ENCODE measurements around the gene GDF10. TPM values are rescaled to one million over a fixed set of nuclear protein-coding genes. Genes with fewer than 3 reads are reported as not detected.
A peak's percentile ranks its signal among the peaks of the same experiment; 100 is the strongest.

GDF10 gene
- total RNA-seq, 1 experiment from 2014 or later: not detected

DNA sequence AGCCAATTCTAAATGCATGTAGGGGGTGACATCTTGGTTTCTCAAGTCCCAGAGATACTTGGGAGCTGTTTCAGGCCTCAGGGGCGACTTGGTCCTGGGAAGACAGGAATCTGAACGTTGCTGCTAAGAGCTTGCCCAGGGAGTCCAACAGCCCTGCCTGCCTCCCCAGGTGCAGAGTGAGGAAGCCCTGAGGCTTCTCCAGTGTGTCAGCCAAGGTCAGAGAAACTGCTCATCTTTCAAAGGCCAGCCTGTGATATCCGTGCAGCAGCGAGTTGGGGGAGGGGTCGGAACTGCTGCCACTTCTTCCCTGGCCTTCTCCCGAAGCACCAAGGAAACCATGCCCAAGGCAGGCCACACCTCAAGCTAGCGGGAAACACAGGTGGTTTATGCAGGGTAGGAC is 32.0 kb downstream of the GDF10 start:
- H3K9me3 ChIP-seq: no peaks in the 10 kb centered on the region
- no peaks in the 10 kb centered on the region for H3K27me3 ChIP-seq
- H3K36me3 ChIP-seq: no peaks in the 10 kb centered on the region
- no peak overlapping the region for H3K4me3 ChIP-seq
- no peak for DNase-seq

DNA sequence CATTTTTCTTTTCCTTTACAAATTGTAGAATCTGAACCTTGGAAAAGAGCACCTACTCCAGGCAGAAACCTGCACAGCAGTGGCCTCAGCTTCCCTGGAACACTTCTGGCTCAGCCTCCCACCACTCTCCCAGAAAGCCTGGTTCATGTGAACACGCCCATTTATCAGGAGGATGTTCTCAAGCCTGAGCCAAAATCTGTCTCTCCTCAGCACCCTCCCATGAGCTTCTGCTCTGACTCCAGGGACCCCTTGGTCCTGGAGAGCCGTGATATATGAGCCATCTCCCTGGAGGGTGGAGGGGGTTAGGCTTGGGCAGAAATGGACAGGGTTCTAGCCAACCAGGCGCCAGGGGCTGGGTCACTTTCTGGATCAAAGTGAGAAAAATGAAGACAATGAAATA is 32.4 kb downstream of the GDF10 start:
- H3K36me3 ChIP-seq: no peaks in the 10 kb centered on the region
- H3K27me3 ChIP-seq: no peaks in the 10 kb centered on the region
- no peak overlapping the region for H3K4me3 ChIP-seq
- DNase-seq: no peak
- H3K9me3 ChIP-seq: no peaks in the 10 kb centered on the region

- DNase-seq: no peak
These were observed 32.9 kb downstream of the GDF10 start for GRCh38 chr10:47332946-47333345.

DNA sequence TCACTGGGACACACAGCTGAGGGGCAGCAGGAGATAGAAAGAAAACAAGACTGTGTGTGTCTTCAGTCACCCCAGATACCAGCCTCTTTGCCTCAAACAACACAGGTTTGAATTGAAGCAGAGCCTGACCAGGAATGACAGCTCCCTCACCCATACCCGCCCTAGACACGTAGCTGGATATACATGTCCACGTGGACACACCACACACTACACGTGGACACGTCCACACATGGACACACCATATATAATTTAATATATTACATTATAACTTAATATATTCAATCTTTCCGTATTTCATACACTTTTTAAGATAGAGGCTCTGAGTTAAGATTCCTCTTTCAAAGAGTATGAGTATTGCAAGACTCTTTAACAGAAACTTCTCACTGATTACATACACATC is 33.5 kb downstream of the GDF10 start:
- Histone ChIP-seq H3K4me3 (no peak overlapping the region), H3K27me3 (no peaks in the 10 kb centered on the region), H3K36me3 (no peaks in the 10 kb centered on the region), H3K9me3 (no peaks in the 10 kb centered on the region)
- DNase-seq: no peak

More at GRCh38 chr10:47332946-47333345, 32.9 kb downstream of the GDF10 start:
- Histone ChIP-seq H3K9me3 (no peaks in the 10 kb centered on the region), H3K27me3 (no peaks in the 10 kb centered on the region), H3K4me3 (no peak overlapping the region), H3K36me3 (no peaks in the 10 kb centered on the region)

GRCh38 chr10:47334466-47335295 is 34.7 kb downstream of the GDF10 start:
- DNase-seq: no peak
- no peaks in the 10 kb centered on the region for H3K27me3 ChIP-seq
- H3K36me3 ChIP-seq: no peaks in the 10 kb centered on the region
- no peak overlapping the region for H3K4me3 ChIP-seq
- H3K9me3 ChIP-seq: no peaks in the 10 kb centered on the region

DNA sequence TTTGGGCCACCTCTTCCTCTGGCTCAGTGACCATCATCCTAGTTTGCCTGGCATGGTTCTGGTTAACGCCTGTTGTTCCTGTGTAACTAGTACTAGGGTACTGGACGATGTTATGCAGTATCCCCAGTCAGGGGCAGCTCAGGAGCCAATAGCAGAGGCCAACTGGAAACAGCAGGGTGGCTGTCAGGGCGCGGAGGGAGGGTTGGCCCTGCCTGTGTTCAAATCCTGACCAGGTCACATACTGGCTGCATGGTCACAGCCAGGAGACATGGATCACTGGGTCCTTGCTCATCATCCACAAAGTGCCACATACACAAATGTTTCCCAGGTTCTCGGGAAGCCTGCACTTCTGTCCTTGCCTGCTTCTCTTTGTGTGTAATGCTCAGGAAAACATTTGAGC is 35.9 kb downstream of the GDF10 start:
- DNase-seq: no peak
- Histone ChIP-seq H3K4me3 (no peak overlapping the region), H3K27me3 (no peaks in the 10 kb centered on the region), H3K36me3 (no peaks in the 10 kb centered on the region), H3K9me3 (no peaks in the 10 kb centered on the region)

DNA sequence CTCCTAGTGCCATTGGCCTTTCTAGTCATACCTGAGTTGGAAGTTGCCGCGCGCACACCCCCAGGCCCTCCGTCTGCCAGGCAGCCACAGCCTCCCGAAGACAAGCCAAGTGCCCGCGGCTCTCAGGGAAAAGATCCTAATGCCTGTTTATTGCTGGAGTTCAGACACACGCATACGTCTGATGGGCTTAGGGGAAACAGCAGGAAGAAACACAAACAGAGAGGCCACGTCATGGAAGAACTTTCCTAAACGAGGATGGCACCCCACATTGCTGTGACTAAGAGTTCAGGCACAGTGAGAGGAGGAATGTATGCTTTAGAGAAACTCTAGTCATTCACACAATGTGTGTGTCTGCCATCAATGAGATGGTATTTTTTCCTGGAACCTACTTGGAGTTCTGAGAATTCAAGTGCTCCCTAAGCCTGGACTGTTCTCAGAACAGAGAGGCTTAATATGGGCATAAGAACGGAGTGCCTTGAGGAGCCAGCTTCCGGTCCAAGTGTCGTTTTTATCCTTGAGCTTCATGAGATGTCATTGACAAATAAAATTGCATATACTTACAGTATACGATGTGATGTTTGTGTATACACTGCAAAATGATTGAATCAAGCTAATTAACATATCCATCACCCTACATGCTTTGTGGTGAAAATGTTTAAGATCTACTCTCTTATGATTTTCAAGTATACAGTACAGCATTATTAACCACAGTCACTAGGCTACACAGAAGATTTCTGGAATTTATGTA is 36.6 kb downstream of the GDF10 start:
- no peak overlapping the region for H3K4me3 ChIP-seq
- H3K36me3 ChIP-seq: no peaks in the 10 kb centered on the region
- DNase-seq: peak; percentile 81
- no peaks in the 10 kb centered on the region for H3K9me3 ChIP-seq
- no peaks in the 10 kb centered on the region for H3K27me3 ChIP-seq

GRCh38 chr10:47337310-47337709 is 37.3 kb downstream of the GDF10 start:
- DNase-seq: no peak
- no peaks in the 10 kb centered on the region for H3K36me3 ChIP-seq

GRCh38 chr10:47339186-47339735 is 39.3 kb downstream of the GDF10 start:
- no peak for DNase-seq
- no peaks in the 10 kb centered on the region for H3K27me3 ChIP-seq
- H3K9me3 ChIP-seq: no peaks in the 10 kb centered on the region
- no peak overlapping the region for H3K4me3 ChIP-seq
- H3K36me3 ChIP-seq: no peaks in the 10 kb centered on the region

More at GRCh38 chr10:47337310-47337709, 37.3 kb downstream of the GDF10 start:
- no peaks in the 10 kb centered on the region for H3K27me3 ChIP-seq
- H3K4me3 ChIP-seq: no peak overlapping the region
- H3K9me3 ChIP-seq: no peaks in the 10 kb centered on the region

DNA sequence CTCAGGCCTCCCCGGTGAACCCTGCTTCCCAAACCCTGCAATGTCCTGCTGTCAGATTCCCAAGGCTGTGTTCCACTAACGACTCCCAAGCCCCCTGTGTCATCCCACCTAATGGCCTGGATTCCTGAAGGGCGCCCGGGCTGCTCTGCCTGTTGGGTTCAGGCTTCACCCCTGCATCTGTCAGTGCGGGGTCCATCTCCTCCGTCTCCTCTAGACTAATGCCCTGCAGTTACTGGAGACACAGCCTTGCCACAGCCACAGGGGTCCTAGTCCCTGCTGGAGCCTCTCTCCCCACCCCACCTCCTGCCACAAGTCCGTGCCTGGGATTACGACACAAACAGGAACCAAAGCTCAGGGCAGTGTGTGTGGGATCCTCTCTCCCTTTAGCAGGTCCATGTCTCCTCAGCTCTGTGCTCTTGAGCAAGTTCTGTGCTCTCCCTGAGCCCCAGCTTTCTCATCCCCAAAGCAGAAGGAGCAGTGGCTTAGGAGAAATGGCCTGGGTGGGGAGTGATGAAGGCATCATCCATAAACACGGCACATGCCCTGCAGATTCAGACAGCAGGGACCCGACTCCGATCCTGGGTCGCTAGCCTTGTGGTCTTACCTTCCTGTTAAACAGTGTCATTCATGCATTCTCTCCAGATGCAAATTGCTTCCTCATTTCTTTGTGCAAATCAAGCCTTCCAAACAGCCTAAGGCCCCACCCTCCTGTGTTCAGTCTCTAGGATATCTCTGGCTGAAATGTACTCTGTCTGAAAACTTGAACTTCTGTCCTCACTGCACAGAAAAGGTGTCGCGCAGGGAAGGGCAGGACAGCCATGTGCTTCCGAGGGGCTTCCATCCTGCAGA is 40.0 kb downstream of the GDF10 start:
- no peak for DNase-seq
- Histone ChIP-seq H3K36me3 (no peaks in the 10 kb centered on the region), H3K27me3 (no peaks in the 10 kb centered on the region), H3K9me3 (no peaks in the 10 kb centered on the region), H3K4me3 (no peak overlapping the region)

GRCh38 chr10:47340608-47341170 is 40.7 kb downstream of the GDF10 start:
- H3K36me3 ChIP-seq: no peaks in the 10 kb centered on the region
- peak; percentile 55 for DNase-seq
- H3K27me3 ChIP-seq: no peaks in the 10 kb centered on the region
- H3K9me3 ChIP-seq: no peaks in the 10 kb centered on the region
- no peak overlapping the region for H3K4me3 ChIP-seq

DNA sequence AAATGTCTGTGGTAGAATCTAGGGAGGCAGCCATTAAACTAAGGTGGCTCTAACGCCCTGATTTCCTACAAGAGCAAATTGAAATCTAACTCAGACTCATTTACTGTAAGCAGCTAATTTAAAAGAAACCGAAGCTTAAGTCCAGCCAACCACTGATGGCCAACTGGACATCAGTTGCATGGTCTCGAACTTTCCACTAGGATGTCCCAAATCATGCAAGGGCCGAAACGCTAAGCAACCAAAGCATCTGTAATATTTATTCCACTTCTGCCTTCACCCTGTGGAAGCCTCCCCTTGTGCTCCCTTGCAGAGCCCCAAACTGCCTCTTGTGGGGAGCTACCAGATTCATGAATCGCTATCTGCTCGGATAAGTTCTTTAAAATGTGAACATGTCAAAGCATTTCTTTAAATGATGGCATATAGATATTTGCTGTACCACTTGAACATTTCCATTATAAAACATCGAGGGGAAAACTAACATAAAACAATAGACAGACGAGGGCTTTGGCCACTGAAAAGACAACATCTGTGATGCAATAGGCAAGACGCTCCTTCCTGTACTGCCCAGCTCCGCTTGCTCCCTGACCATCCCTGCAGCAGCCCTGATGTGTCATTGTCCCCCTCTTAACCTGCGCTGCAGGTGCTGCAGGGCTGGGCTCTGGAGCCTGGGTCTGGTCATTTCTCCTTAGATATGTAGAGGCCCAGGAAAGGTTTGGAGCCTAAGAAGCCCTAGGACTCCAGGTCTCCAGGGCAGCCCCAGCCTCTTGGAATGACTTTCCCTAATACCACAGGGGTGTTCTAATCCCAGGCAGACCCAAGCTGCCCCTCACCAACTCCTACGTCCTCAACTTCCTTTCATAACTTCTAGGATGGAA is 45.2 kb downstream of the GDF10 start:
- DNase-seq: no peak
- no peaks in the 10 kb centered on the region for H3K27me3 ChIP-seq
- no peak overlapping the region for H3K4me3 ChIP-seq
- H3K9me3 ChIP-seq: no peaks in the 10 kb centered on the region
- H3K36me3 ChIP-seq: no peaks in the 10 kb centered on the region

- no peak overlapping the region for H3K4me3 ChIP-seq
- DNase-seq: no peak
These were observed 46.7 kb downstream of the GDF10 start for GRCh38 chr10:47346581-47347302.

DNA sequence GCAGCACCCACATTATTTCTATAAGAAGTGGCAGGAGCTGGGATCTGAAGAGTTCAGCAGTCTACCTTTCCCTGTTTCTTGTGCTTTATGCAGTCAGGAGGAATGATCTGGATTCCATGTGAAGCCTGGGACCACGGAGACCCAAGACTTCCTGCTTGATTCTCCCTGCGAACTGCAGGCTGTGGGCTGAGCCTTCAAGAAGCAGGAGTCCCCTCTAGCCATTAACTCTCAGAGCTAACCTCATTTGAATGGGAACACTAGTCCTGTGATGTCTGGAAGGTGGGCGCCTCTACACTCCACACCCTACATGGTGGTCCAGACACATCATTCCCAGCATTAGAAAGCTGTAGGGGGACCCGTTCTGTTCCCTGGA is 47.3 kb downstream of the GDF10 start:
- H3K4me3 ChIP-seq: no peak overlapping the region
- H3K27me3 ChIP-seq: no peaks in the 10 kb centered on the region
- no peaks in the 10 kb centered on the region for H3K36me3 ChIP-seq
- DNase-seq: no peak
- no peaks in the 10 kb centered on the region for H3K9me3 ChIP-seq

More at GRCh38 chr10:47346581-47347302, 46.7 kb downstream of the GDF10 start:
- Histone ChIP-seq H3K27me3 (no peaks in the 10 kb centered on the region), H3K36me3 (no peaks in the 10 kb centered on the region), H3K9me3 (no peaks in the 10 kb centered on the region)

- no peaks in the 10 kb centered on the region for H3K36me3 ChIP-seq
- DNase-seq: no peak
- H3K4me3 ChIP-seq: no peak within 1 kb of the TSS
- H3K27me3 ChIP-seq: no peaks in the 10 kb centered on the region
- no peaks in the 10 kb centered on the region for H3K9me3 ChIP-seq
These were observed 48.2 kb downstream of the GDF10 start, which contains the start of gene RBP3 for GRCh38 chr10:47348138-47348651. TSS of gene RBP3 (plus strand) at chr10:47348363. CDS start at chr10:47348485, 122 bp downstream.

Data from MG63 (cell line).